ENCODE data around the gene HSF2BP. TPM values are rescaled to one million over a fixed set of nuclear protein-coding genes. Genes with fewer than 3 reads are reported as not detected.

Gene HSF2BP
- polyA plus RNA-seq, 1 donor from 2014 or later, result 0.89 TPM

- Histone ChIP-seq H3K9ac (ENCODE audit: low read length) (no peak overlapping the region), H3K4me2 (ENCODE audit: low read length) (no peak overlapping the region), H3K9me2 (ENCODE audit: insufficient read depth, low read length) (no peaks in the 10 kb centered on the region), H3K79me2 (replicated peaks; ENCODE audit: insufficient read depth, low read length) (no peaks in the 10 kb centered on the region), H3K27ac (ENCODE audit: low read length) (no peak overlapping the region), H3K9me3 (ENCODE audit: low read length) (no peaks in the 10 kb centered on the region), H3K27me3 (ENCODE audit: insufficient read depth, low read depth, low read length) (no peaks in the 10 kb centered on the region), H3K36me3 (ENCODE audit: insufficient read depth, low read length) (no peaks in the 10 kb centered on the region), H3F3A (ENCODE audit: insufficient read depth, low read length, poor library complexity, severe bottlenecking) (no peaks in the 10 kb centered on the region), H4K20me1 (ENCODE audit: insufficient read depth) (no peaks in the 10 kb centered on the region), H3K4me3 (ENCODE audit: low read length) (no peak overlapping the region), H2AFZ (ENCODE audit: low read depth, low read length) (no peak overlapping the region)
- TF ChIP-seq REST (IDR thresholded peaks at IDR 0.05; ENCODE audit: borderline replicate concordance), result no peak
- TF ChIP-seq EZH2 (IDR thresholded peaks at IDR 0.05; ENCODE audit: borderline replicate concordance, insufficient read depth, low read length, poor library complexity, severe bottlenecking), result no peak
- no peak for TF ChIP-seq TAF1 (IDR thresholded peaks at IDR 0.05; ENCODE audit: low read depth)
- TF ChIP-seq MXI1 (conservative IDR thresholded peaks at IDR 0.05; ENCODE audit: poor library complexity, severe bottlenecking), result no peak
- no peak for TF ChIP-seq RAD21 (conservative IDR thresholded peaks at IDR 0.05)
- no peak for TF ChIP-seq EP300 (conservative IDR thresholded peaks at IDR 0.05; ENCODE audit: poor library complexity, severe bottlenecking)
- no peak for TF ChIP-seq POLR2AphosphoS5 (IDR thresholded peaks at IDR 0.05)
These were observed 11.1 kb downstream of the HSF2BP start for GRCh38 chr21:43648171-43648570.

GRCh38 chr21:43646550-43647260, 12.6 kb downstream of the HSF2BP start:
- no peaks in the 10 kb centered on the region for H3K9me2 ChIP-seq (ENCODE audit: insufficient read depth, low read length)
- H3K36me3 ChIP-seq (ENCODE audit: insufficient read depth, low read length), result no peaks in the 10 kb centered on the region
- H3K79me2 ChIP-seq (replicated peaks; ENCODE audit: insufficient read depth, low read length), result no peaks in the 10 kb centered on the region
- H3K4me3 ChIP-seq (ENCODE audit: low read length), result no peak overlapping the region
- no peaks in the 10 kb centered on the region for H3K27me3 ChIP-seq (ENCODE audit: insufficient read depth, low read depth, low read length)
- no peak overlapping the region for H3K4me2 ChIP-seq (ENCODE audit: low read length)
- H3K27ac ChIP-seq (ENCODE audit: low read length), result no peak overlapping the region
- no peaks in the 10 kb centered on the region for H3K9me3 ChIP-seq (ENCODE audit: low read length)
- H2AFZ ChIP-seq (ENCODE audit: low read depth, low read length), result no peak overlapping the region
- H4K20me1 ChIP-seq (ENCODE audit: insufficient read depth), result no peaks in the 10 kb centered on the region
- H3K9ac ChIP-seq (ENCODE audit: low read length), result no peak overlapping the region
- TF ChIP-seq MXI1 (conservative IDR thresholded peaks at IDR 0.05; ENCODE audit: poor library complexity, severe bottlenecking) (no peak), EZH2 (IDR thresholded peaks at IDR 0.05; ENCODE audit: borderline replicate concordance, insufficient read depth, low read length, poor library complexity, severe bottlenecking) (no peak), REST (IDR thresholded peaks at IDR 0.05; ENCODE audit: borderline replicate concordance) (no peak), RAD21 (conservative IDR thresholded peaks at IDR 0.05) (peak; percentile 100), CTCF (IDR thresholded peaks at IDR 0.05; ENCODE audit: poor library complexity, severe bottlenecking) (peak; percentile 99), SMC3 (conservative IDR thresholded peaks at IDR 0.05; ENCODE audit: poor library complexity) (peak; percentile 100), TAF1 (IDR thresholded peaks at IDR 0.05; ENCODE audit: low read depth) (no peak), EP300 (conservative IDR thresholded peaks at IDR 0.05; ENCODE audit: poor library complexity, severe bottlenecking) (peak; percentile 25), POLR2AphosphoS5 (IDR thresholded peaks at IDR 0.05) (no peak)
- no peaks in the 10 kb centered on the region for H3F3A ChIP-seq (ENCODE audit: insufficient read depth, low read length, poor library complexity, severe bottlenecking)
